Stimulated activated CD4-positive, alpha-beta T cell treated with anti-CD3 and anti-CD28 coated beads, Interleukin-2, amount 100 ng/mL, for 24 hours (primary cell): ENCODE results near the gene ALK.

Experiments used
- DNase-seq, 2 donors: peaks; one replicate each; pipeline ENCODE4 v3.0.0-alpha.2; 2020

Gene ALK

GRCh38 chr2:29900971-29901633 lies 20.3 kb downstream of the ALK start:
- no peak for DNase-seq

- no peak for DNase-seq
Measured at GRCh38 chr2:29898999-29899398, 22.4 kb downstream of the ALK start.

- DNase-seq: no peak
Measured at GRCh38 chr2:29894822-29895614, 26.4 kb downstream of the ALK start.

- no peak for DNase-seq
Measured at GRCh38 chr2:29892585-29893259, 28.7 kb downstream of the ALK start.

GRCh38 chr2:29881089-29881730 lies 40.2 kb downstream of the ALK start:
- DNase-seq: no peak

- no peak for DNase-seq
Measured at GRCh38 chr2:29880084-29880483, 41.3 kb downstream of the ALK start.

- DNase-seq: no peak
Measured at GRCh38 chr2:29879456-29879855, 41.9 kb downstream of the ALK start.

- DNase-seq: no peak
Measured at GRCh38 chr2:29878898-29879297, 42.5 kb downstream of the ALK start.

- DNase-seq: no peak
Measured at GRCh38 chr2:29876374-29876773, 45.0 kb downstream of the ALK start.

GRCh38 chr2:29874745-29875144 lies 46.6 kb downstream of the ALK start:
- DNase-seq: no peak

GRCh38 chr2:29872870-29873269 lies 48.5 kb downstream of the ALK start:
- no peak for DNase-seq

GRCh38 chr2:29871541-29871940 lies 49.8 kb downstream of the ALK start:
- no peak for DNase-seq

- no peak for DNase-seq
Measured at GRCh38 chr2:29865512-29865911, 55.9 kb downstream of the ALK start.

- no peak for DNase-seq
Measured at GRCh38 chr2:29864988-29865387, 56.4 kb downstream of the ALK start.

GRCh38 chr2:29855924-29856639 lies 65.3 kb downstream of the ALK start:
- DNase-seq: no peak

GRCh38 chr2:29850794-29851193 lies 70.6 kb downstream of the ALK start:
- no peak for DNase-seq

- no peak for DNase-seq
Measured at GRCh38 chr2:29848566-29849310, 72.6 kb downstream of the ALK start.

- DNase-seq: no peak
Measured at GRCh38 chr2:29847886-29848285, 73.5 kb downstream of the ALK start.

- no peak for DNase-seq
Measured at GRCh38 chr2:29844713-29845326, 76.6 kb downstream of the ALK start.

- DNase-seq: peak in 1 of 2 donors; percentile 21
Measured at GRCh38 chr2:29841386-29842004, 79.9 kb downstream of the ALK start.

- DNase-seq: no peak
Measured at GRCh38 chr2:29839306-29839705, 82.1 kb downstream of the ALK start.
